GM12864 (cell line): ENCODE results near the gene HMX2.
"Not testable (repeated sequence)": the region's sequence is repeated elsewhere in the genome, so short reads cannot be mapped to it uniquely, and the experiment has no call there.

Experiments used
- DNase-seq: peaks from one replicate; pipeline ENCODE4 v3.0.0-alpha.2; 2011; ENCODE audit warnings: low read depth
- H3K4me3 ChIP-seq: 2 replicates; pipeline ENCODE4 v1.5.1; 2011; ENCODE audit warnings: mild to moderate bottlenecking, low read depth, low read length, control low read depth
- TF ChIP-seq, protein P1 (sequence below): IDR thresholded peaks from 2 replicates; pipeline ENCODE4 v1.5.1; 2011; ENCODE audit warnings: low read depth, mild to moderate bottlenecking, moderate library complexity, low read length, control low read depth, inconsistent platforms; ENCODE audit errors: missing control alignments

The HMX2 gene

DNA sequence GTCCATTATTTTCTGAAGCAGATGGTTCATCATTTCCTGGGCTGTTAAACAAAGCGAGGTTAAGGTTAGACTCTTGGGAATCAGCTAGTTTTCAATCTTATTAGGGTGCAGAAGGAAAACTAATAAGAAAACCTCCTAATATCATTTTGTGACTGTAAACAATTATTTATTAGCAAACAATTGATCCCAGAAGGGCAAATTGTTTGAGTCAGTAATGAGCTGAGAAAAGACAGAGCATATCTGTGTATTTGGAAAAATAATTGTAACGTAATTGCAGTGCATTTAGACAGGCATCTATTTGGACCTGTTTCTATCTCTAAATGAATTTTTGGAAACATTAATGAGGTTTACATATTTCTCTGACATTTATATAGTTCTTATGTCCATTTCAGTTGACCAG is 16.4 kb downstream of the HMX2 start:
- TF ChIP-seq, protein P1, sequence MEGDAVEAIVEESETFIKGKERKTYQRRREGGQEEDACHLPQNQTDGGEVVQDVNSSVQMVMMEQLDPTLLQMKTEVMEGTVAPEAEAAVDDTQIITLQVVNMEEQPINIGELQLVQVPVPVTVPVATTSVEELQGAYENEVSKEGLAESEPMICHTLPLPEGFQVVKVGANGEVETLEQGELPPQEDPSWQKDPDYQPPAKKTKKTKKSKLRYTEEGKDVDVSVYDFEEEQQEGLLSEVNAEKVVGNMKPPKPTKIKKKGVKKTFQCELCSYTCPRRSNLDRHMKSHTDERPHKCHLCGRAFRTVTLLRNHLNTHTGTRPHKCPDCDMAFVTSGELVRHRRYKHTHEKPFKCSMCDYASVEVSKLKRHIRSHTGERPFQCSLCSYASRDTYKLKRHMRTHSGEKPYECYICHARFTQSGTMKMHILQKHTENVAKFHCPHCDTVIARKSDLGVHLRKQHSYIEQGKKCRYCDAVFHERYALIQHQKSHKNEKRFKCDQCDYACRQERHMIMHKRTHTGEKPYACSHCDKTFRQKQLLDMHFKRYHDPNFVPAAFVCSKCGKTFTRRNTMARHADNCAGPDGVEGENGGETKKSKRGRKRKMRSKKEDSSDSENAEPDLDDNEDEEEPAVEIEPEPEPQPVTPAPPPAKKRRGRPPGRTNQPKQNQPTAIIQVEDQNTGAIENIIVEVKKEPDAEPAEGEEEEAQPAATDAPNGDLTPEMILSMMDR = no peak

DNA sequence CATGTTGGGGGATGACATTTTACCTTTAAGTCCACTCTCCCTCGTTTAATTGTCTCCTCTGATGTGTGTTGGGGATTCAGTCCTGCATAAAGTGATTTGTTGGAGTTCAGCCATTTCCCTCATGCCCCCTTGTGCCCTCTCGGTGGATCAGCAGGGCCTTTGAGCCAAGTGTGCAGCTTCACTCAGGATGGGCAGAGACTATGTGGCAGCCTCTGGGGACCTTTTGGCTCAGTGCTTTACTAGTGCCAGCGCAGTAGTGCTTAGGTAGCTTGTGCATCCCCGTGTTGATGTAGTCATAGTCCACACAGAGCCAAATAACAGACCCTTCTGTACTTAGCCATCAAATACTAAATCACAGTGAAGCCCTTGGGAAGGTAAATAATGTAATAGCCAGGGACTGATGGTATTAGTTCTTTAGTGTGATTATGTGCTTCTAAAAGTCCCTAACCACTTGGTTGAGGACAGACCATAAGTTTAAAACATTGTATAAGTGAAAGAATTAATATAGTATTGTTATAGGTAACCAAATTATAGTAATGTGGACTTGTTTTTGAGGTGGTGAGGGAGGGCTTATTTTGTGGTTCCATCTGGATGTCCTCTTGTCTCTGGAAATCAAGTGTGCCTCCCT is 17.6 kb downstream of the HMX2 start:
- no peak overlapping the region for H3K4me3 ChIP-seq
- DNase-seq = no peak
- TF ChIP-seq, protein P1 = no peak

More for the DNA sequence above, 16.4 kb downstream of the HMX2 start:
- DNase-seq = no peak
- no peak overlapping the region for H3K4me3 ChIP-seq

DNA sequence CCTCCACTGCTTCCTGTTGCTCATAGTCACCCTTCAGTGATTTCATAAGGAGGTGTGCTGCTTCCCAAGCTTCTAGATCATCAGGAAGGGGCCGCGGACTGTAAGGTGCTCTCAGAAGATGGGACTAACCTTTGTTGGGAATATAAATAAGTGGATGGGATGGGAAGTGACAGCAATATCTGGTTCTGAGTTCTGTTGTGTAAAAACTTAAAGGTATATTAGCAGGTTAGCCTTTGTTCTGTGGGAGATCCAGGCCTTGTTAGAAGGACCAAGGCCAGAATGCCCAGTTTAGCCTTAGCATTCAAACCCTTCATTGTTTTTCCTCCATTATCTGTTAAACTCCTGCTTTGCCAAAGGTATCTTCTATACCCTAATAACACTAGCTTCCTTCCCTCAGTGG is 18.7 kb downstream of the HMX2 start:
- H3K4me3 ChIP-seq = no peak overlapping the region
- no peak for DNase-seq
- TF ChIP-seq, protein P1 = no peak

DNA sequence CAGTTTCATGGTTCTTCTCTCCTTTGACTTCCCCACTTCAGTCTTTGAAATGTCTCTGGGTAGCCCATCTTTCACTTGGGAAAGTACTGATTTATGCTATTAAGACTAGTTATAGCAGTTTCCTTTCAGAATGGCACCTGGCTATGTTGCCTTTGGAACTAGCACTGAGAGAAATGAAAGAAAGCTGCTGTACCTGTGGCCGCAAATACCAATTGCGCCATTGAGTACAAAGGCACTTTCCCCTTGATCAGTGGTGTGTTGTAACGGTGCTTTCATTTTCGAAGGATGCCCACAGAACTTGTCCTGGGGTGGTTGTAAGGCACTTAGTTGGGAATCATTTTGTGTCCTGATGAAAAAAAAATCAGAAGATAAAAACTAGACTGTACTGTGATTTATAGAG is 23.0 kb downstream of the HMX2 start:
- TF ChIP-seq, protein P1 = no peak
- no peak overlapping the region for H3K4me3 ChIP-seq

DNA sequence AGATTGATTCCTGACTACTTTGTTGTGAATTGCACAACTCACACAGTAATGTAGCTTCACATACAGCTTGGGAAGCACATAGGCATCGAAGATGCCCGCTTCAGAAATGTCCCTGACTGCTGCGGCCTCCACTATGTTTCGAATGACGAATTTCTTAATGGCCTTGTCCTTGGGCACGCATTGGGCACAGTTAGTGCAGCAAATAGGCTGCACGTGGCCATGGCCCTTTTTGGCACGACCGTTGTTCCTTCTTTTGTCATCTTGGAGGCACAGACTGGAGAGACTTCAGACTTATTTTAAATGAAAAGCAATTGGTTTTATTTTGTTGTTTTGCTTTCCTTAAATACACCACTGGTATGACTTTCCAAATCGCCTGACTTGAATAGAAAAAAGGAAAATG is 23.7 kb downstream of the HMX2 start:
- not testable (repeated sequence) for H3K4me3 ChIP-seq, DNase-seq

More for the DNA sequence above, 23.0 kb downstream of the HMX2 start:
- no peak for DNase-seq

DNA sequence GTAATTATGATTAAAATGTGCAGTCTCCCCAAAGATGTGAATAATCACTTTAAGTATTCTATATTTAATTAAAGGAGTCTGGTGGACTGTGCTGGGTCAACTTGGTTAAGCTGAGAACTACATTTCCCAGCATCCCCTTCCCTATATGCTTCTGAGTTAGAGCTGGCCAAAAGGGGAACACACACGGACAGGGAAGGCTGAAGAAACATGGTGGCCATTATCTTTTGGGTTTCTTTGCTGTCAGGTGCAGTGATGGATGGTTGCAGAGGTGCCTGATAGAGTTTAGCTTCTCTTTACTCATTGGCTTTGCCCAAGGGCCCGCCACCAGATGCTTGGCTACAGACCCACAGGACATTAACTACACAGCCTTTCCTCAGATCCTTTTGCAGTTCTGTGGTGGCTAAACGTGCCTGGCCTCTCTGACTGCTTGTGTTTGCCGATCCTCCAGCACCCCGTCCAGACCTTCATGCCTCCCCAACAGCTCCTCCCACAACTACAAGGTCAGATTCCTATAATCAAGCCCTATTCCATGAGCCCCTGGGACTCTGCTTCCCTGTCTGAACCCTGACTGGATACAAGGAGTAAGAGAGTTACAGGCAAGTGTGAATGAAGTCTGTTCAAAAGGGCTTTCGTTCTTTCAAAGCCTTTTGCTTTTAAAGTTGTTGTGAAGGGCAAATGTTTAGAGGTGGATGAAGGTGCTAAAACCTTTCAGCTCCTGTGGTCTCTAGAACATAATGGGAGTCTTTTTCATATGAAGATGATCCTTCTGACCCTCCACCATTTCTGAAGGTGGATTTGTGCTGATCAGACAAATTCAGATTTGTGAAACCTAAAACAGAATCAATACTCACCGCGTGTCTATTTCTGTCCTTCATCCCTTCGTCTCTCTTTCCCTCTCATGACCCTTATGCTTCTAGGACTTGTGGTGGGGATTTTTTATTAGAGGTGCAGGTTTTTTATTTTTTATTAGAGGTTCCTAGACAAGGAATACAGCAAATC is 27.8 kb downstream of the HMX2 start:
- DNase-seq = no peak
- no peak overlapping the region for H3K4me3 ChIP-seq
- TF ChIP-seq, protein P1 = no peak

DNA sequence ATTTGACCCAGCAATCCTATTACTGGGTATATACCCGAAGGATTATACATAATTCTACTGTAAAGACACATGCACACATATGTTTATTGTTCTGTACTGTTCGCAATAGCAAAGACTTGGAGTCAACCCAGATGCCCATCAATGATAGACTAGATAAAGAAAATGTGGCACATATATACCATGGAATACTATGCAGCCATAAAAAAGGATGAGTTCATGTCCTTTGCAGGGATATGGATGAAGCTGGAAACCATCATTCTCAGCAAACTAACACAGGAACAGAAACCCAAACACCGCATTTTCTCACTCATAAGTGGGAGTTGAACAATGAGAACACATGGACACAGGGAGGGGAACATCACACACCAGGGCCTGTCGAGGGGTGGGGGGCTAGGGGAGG is 30.5 kb downstream of the HMX2 start:
- H3K4me3 ChIP-seq, DNase-seq: not testable (repeated sequence)
